ENCODE results near the gene THAP12.

DNA sequence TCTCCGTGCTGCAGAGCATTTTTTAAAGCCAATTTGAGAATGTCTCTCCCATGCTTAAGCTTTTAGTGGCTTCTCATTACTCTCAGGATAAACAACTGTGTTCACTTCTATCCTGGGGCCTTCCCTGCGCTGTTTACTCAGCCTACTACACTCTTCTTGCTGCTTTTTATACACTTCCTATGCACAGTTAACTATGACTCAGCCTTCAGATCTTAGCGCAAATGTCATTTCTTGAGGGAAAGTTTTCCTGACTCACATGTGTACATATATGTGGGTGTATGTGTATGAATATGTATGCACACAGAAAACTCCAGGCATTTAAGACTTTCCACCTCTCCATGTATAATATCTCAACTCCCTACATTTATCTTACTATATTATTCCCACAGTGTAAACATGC, 9.8 kb downstream of the THAP12 start:
- TF ChIP-seq, protein P1, sequence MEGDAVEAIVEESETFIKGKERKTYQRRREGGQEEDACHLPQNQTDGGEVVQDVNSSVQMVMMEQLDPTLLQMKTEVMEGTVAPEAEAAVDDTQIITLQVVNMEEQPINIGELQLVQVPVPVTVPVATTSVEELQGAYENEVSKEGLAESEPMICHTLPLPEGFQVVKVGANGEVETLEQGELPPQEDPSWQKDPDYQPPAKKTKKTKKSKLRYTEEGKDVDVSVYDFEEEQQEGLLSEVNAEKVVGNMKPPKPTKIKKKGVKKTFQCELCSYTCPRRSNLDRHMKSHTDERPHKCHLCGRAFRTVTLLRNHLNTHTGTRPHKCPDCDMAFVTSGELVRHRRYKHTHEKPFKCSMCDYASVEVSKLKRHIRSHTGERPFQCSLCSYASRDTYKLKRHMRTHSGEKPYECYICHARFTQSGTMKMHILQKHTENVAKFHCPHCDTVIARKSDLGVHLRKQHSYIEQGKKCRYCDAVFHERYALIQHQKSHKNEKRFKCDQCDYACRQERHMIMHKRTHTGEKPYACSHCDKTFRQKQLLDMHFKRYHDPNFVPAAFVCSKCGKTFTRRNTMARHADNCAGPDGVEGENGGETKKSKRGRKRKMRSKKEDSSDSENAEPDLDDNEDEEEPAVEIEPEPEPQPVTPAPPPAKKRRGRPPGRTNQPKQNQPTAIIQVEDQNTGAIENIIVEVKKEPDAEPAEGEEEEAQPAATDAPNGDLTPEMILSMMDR (conservative IDR thresholded peaks at IDR 0.05; ENCODE audit: low read depth, low read length), result no peak
- TF ChIP-seq EZH2 (IDR thresholded peaks at IDR 0.05; ENCODE audit: low read length, unreplicated experiment), result no peak
